Parathyroid adenoma (tissue), 2 donors: ENCODE data around the gene FOXC1.

Experiments
- H2AFZ ChIP-seq: fragments of 300-600 bp; sonication (generic); one replicate; pipeline ENCODE4 v1.7.0; 2017; ENCODE audit warnings: antibody characterized with exemption, mild to moderate bottlenecking
- H3K27ac ChIP-seq: fragments of 300-600 bp; sonication (generic); one replicate; pipeline ENCODE4 v1.7.0; 2017
- H3K27me3 ChIP-seq: fragments of 300-600 bp; sonication (generic); one replicate; pipeline ENCODE4 v1.7.0; 2017; ENCODE audit warnings: low read length; ENCODE audit not compliant: control insufficient read depth, insufficient read depth
- H3K36me3 ChIP-seq: fragments of 300-600 bp; sonication (generic); one replicate; pipeline ENCODE4 v1.7.0; 2017; ENCODE audit warnings: low read length; ENCODE audit not compliant: control insufficient read depth, insufficient read depth
- H3K4me1 ChIP-seq: fragments of 300-600 bp; sonication (generic); one replicate; pipeline ENCODE4 v1.7.0; 2017; ENCODE audit warnings: control low read depth
- H3K4me2 ChIP-seq: fragments of 300-600 bp; sonication (generic); one replicate; pipeline ENCODE4 v1.7.0; 2017; ENCODE audit warnings: low read length
- H3K4me3 ChIP-seq: fragments of 300-600 bp; sonication (generic); one replicate; pipeline ENCODE4 v1.7.0; 2017; ENCODE audit warnings: low read depth, low read length
- H3K79me2 ChIP-seq: fragments of 300-600 bp; sonication (generic); one replicate; pipeline ENCODE4 v1.7.0; 2017; ENCODE audit warnings: control low read depth
- H3K9ac ChIP-seq: fragments of 300-600 bp; sonication (generic); one replicate; pipeline ENCODE4 v1.7.0; 2017; ENCODE audit warnings: mild to moderate bottlenecking
- H3K9me3 ChIP-seq: fragments of 300-600 bp; sonication (generic); one replicate; pipeline ENCODE4 v1.7.0; 2017; ENCODE audit warnings: low read length; ENCODE audit not compliant: control insufficient read depth
- TF ChIP-seq, protein P1 (sequence below): fragments of 300-600 bp; sonication (generic); IDR thresholded peaks from one replicate; pipeline ENCODE4 v1.7.0; 2017; ENCODE audit warnings: antibody characterized with exemption, mild to moderate bottlenecking
- donor health status: primary hyperparathyroidism.

Gene FOXC1

DNA sequence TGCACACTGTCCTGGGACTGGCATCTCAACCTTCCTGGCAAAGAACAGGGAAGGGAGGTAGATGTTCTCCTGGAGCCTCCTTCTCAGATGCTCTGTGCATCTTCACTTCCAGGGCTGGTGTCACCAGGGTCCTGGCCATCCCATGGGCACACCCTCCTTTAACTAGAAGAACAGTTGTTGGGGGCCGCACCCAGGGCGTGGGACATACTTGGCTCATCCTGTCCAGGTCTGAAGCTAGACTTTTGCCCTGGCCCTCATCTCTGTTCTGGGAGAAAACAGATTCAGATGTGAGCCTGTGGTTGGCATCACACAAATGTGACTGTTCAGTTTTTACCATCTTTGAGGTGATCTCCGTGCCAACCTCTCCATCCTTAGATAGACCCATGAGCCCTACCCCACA, 41.6 kb downstream of the FOXC1 start:
- H3K4me3 ChIP-seq, result no peak overlapping the region
- H3K36me3 ChIP-seq, result no peaks in the 10 kb centered on the region
- no peak overlapping the region for H3K4me2 ChIP-seq
- no peaks in the 10 kb centered on the region for H3K4me1 ChIP-seq
- no peak overlapping the region for H3K27ac ChIP-seq
- H3K27me3 ChIP-seq, result no peaks in the 10 kb centered on the region
- no peak overlapping the region for H3K9ac ChIP-seq
- H3K9me3 ChIP-seq, result no peaks in the 10 kb centered on the region
- H3K79me2 ChIP-seq, result no peaks in the 10 kb centered on the region
- TF ChIP-seq, protein P1, sequence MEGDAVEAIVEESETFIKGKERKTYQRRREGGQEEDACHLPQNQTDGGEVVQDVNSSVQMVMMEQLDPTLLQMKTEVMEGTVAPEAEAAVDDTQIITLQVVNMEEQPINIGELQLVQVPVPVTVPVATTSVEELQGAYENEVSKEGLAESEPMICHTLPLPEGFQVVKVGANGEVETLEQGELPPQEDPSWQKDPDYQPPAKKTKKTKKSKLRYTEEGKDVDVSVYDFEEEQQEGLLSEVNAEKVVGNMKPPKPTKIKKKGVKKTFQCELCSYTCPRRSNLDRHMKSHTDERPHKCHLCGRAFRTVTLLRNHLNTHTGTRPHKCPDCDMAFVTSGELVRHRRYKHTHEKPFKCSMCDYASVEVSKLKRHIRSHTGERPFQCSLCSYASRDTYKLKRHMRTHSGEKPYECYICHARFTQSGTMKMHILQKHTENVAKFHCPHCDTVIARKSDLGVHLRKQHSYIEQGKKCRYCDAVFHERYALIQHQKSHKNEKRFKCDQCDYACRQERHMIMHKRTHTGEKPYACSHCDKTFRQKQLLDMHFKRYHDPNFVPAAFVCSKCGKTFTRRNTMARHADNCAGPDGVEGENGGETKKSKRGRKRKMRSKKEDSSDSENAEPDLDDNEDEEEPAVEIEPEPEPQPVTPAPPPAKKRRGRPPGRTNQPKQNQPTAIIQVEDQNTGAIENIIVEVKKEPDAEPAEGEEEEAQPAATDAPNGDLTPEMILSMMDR, result no peak
- no peak overlapping the region for H2AFZ ChIP-seq

DNA sequence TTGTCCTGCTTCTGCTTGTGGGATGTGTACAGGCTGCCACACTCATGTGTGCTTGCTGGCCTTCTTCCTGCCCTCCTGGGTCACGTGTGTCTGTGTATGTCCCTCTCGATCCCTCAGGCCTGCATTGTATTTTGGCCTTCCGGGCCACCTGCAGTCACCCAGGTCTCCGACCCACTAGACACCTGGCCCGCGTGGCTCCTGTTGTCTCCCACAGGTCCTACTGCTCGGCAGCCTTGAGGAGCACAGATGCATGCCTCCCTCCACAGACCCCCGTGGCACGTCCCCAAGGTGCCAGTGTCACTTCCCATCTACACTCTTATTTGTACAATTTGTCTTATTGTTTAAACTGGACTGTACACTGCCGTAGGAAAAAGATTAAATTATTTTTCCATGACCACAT, 43.1 kb downstream of the FOXC1 start:
- H3K4me2 ChIP-seq, result no peak overlapping the region
- no peaks in the 10 kb centered on the region for H3K4me1 ChIP-seq
- no peaks in the 10 kb centered on the region for H3K36me3 ChIP-seq
- H3K27ac ChIP-seq, result no peak overlapping the region
- H3K27me3 ChIP-seq, result no peaks in the 10 kb centered on the region
- H3K4me3 ChIP-seq, result no peak overlapping the region
- no peaks in the 10 kb centered on the region for H3K79me2 ChIP-seq
- TF ChIP-seq, protein P1, result no peak
- H3K9ac ChIP-seq, result no peak overlapping the region
- no peak overlapping the region for H2AFZ ChIP-seq
- no peaks in the 10 kb centered on the region for H3K9me3 ChIP-seq

DNA sequence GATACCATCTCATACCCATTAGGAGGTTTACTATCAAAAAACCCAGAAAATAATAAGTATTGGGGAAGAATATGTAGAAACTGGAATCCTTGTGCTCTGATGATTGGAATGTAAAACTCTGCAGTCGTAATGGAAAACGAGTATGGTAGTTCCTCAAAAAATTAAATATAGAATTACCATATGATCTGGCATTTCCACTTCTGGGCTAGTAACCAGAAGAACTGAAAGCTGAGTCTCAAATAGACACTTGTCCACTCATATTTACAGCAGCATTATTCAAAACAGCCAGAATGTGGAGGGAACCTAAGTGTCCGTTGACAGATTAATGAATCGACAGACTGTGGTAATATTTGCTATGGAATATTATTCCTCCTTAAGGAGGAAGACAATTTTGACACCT, 44.3 kb downstream of the FOXC1 start:
- TF ChIP-seq, protein P1, result no peak
- Histone ChIP-seq H3K4me2 (no peak overlapping the region), H3K27ac (no peak overlapping the region), H2AFZ (no peak overlapping the region), H3K4me3 (no peak overlapping the region), H3K36me3 (no peaks in the 10 kb centered on the region), H3K79me2 (no peaks in the 10 kb centered on the region), H3K27me3 (no peaks in the 10 kb centered on the region), H3K4me1 (no peaks in the 10 kb centered on the region), H3K9ac (no peak overlapping the region), H3K9me3 (no peaks in the 10 kb centered on the region)

DNA sequence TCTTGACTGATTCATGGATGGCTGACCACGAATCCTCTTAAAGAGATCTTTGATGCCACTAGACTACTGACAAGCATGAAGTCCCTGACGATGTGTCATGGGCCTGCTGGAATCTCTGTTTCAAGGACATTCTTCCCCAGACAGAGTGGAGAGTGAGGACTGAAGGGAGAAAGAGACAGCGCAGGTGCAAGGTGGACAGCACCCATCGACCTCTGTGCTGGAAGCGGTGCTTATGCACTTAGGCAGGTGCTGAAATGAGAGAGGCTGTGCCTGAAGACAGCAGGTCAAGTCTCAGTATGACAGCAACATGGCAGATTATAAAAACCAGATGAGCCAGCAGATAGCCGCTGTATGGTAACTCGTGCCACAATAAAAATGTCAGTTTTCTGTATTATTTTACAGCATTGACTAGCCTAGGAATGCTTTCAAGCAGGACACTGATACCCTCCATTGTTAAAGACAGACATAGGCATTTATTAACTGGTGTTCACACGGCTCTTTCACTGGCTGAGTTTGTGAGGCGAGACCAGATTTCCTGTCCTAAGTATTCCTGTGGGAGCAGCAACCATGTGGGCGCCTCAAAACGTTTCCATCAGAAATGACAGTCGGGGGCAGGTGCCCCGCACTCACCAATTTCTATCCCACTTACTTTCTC, 47.5 kb downstream of the FOXC1 start:
- H3K4me3 ChIP-seq, result no peak overlapping the region
- no peak overlapping the region for H3K27ac ChIP-seq
- H3K9ac ChIP-seq, result no peak overlapping the region
- no peaks in the 10 kb centered on the region for H3K36me3 ChIP-seq
- H3K4me1 ChIP-seq, result no peaks in the 10 kb centered on the region
- no peaks in the 10 kb centered on the region for H3K79me2 ChIP-seq
- no peaks in the 10 kb centered on the region for H3K9me3 ChIP-seq
- TF ChIP-seq, protein P1, result no peak
- H3K27me3 ChIP-seq, result no peaks in the 10 kb centered on the region
- H3K4me2 ChIP-seq, result no peak overlapping the region
- no peak overlapping the region for H2AFZ ChIP-seq

DNA sequence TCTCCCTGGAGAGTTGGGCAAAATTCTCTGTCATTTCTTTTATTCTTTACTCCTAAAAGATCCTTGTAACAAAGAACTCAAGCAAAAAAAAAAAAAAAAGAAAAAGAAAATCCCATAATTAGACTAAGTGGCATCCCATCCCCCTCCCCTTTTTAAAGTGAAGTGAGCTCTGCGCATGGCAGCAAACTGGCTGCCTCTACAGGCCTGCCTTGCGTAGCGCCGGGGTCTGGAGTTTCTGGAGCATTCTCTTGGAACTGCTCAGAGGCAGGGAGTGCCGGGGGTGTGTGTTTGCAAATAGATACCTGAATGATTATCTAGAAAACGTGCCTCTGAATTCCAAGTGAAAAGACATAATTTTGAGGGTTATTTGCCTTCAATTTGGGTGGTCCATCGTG, 48.1 kb downstream of the FOXC1 start:
- TF ChIP-seq, protein P1, result no peak
- Histone ChIP-seq H3K4me3 (no peak overlapping the region), H3K27ac (no peak overlapping the region), H2AFZ (no peak overlapping the region), H3K27me3 (no peaks in the 10 kb centered on the region), H3K36me3 (no peaks in the 10 kb centered on the region), H3K9me3 (no peaks in the 10 kb centered on the region), H3K79me2 (no peaks in the 10 kb centered on the region), H3K9ac (no peak overlapping the region), H3K4me2 (no peak overlapping the region), H3K4me1 (no peaks in the 10 kb centered on the region)
